Psoas muscle (tissue), 8 donors: ENCODE data around the gene SORBS1. TPM values are rescaled to one million over a fixed set of nuclear protein-coding genes. Genes with fewer than 3 reads are reported as not detected.

Experiments used
- ATAC-seq, 4 donors: fragments of 200-7000 bp; cut with Tn5 transposase; one replicate each; pipeline ENCODE4 v1.9.1; 2020; ENCODE audit warnings: moderate library complexity in 3 of 4, mild to moderate bottlenecking in 2 of 4
- DNase-seq, 2 donors: peaks; one replicate each; pipeline ENCODE4 v3.0.0-alpha.2; 2020
- H3K27ac ChIP-seq: fragments of 200-600 bp; one replicate; pipeline ENCODE4 v1.8.0; 2022
- H3K27me3 ChIP-seq, 3 donors: fragments of 200-600 bp in 1 of 3; one replicate each; pipeline versions ENCODE4 v1.6.1 to v1.8.0; 2013 to 2022; ENCODE audit warnings: low read length in 2 of 3, mild to moderate bottlenecking in 2 of 3, moderate library complexity in 1 of 3; ENCODE audit not compliant: insufficient read depth in 3 of 3
- H3K36me3 ChIP-seq, 2 donors: fragments of 200-600 bp in 1 of 2; one replicate each; pipeline versions ENCODE4 v1.6.1 to v1.8.0; 2013 to 2022; ENCODE audit warnings: low read depth in 1 of 2, mild to moderate bottlenecking in 1 of 2, moderate library complexity in 1 of 2; ENCODE audit not compliant: insufficient read depth in 1 of 2
- H3K4me1 ChIP-seq: fragments of 200-600 bp; one replicate; pipeline ENCODE4 v1.8.0; 2022
- H3K4me3 ChIP-seq: fragments of 200-600 bp; one replicate; pipeline ENCODE4 v1.8.0; 2022; ENCODE audit warnings: mild to moderate bottlenecking
- H3K9me3 ChIP-seq: fragments of 200-600 bp; one replicate; pipeline ENCODE4 v1.8.0; 2022
- WGBS, 3 donors: extraction: QIAGEN DNeasy Blood & Tissue Kit; methylation state at CpG; one replicate each; pipeline versions ENCODE4 v1.1.6 to v1.1.7; 2013; 5-methylcytosine and 5-hydroxymethylcytosine counted together
- intact Hi-C, 2 donors: fragments of 100-400 bp; cut with DNase I; formaldehyde crosslinking; loops; one replicate each; pipeline versions ENCODE4 v1.11.0 to v1.14.2; 2022
- polyA plus RNA-seq, 3 donors: library from polyadenylated mRNA; stranded (reverse); fragments of 200-250 nt; gene quantifications; one replicate each; pipeline ENCODE4 v1.2.3, GENCODE V29; 2013
- total RNA-seq, 4 donors: library from RNA; stranded (reverse); fragmentation: NEBNext Ultra II Directional in 2 of 4; extraction: Animal tissue kit (Norgen Biotek cat#: 25700) in 2 of 4; gene quantifications; one replicate each; pipeline versions ENCODE4 v1.2.1 to v1.2.4, GENCODE V29; 2021 to 2023
- TF ChIP-seq, protein P1 (sequence below): fragments of 200-600 bp; IDR thresholded peaks from one replicate; pipeline ENCODE4 v1.8.0; 2022; ENCODE audit warnings: antibody characterized with exemption
- donor health status: healthy with polysubstance abuse.
- donor health status: DM: no; HTN: no; CAD: no; lungs with moderate emphysema.
- donor health status: Bipolar disorder and iron deficiency.
- donor health status: healthy.
- donor health status: DM: yes; HTN: yes; CAD: no.
- donor health status: DM: no; HTN: no; CAD: no.
- donor health status: DM: no; HTN: no; CAD: no.
- donor health status: DM: yes; HTN: yes; CAD: no.

SORBS1 gene
- total and polyA plus RNA-seq, 7 donors: 17.3 to 306 (median 145) TPM

DNA sequence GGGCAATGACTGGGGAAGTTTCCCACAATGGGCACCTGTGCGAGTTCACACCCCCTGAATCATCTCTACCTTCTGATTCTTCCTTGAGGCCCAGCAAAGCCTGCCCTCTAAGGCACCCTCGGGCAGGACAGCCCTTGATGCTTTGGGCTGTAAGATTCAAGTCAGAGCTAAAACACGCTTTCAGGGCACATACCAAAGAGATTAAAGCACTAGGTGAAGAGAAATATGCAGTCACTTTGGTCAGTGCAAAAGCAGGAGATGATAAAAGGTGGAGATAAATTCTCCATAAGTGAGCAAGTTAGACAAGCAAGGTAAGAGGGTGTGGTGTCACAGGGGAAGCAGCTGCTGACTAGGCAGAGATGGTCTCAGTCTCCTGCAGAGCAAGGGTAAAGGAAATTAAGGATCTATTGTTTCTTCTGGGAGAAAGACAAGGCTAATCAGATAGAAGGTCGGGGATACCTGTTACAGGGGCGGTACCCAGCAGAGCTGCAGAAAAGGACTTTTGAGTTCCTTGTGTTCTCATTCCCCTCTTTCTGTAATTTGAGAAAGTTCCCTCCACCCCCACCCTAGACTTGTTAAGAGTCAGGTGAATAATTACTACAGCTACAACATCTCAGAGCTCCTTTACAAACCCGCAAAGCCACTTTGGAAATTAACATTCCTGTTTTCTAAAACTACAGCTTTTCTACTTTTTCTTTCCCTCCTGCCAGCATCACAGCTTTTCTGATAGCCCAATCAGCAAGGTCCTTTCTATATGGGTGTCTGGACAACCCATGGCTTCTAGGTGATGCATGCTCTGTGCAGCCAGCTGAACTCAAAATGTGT, 296.7 kb downstream of the SORBS1 start:
- WGBS, 3 donors: 68 to 75% (median 68%) methylated on average over 6 of the region's 6 CpGs
- DNase-seq (no peak), ATAC-seq (no peak)
- Histone ChIP-seq H3K27me3 (no peaks in the 10 kb centered on the region), H3K9me3 (no peaks in the 10 kb centered on the region), H3K4me3 (no peak overlapping the region), H3K4me1 (peaks cover 24% of the 10 kb centered on the region), H3K36me3 (peaks cover 0 to 61% of the 10 kb centered on the region in 2 donors), H3K27ac (no peak overlapping the region)
- TF ChIP-seq, protein P1, sequence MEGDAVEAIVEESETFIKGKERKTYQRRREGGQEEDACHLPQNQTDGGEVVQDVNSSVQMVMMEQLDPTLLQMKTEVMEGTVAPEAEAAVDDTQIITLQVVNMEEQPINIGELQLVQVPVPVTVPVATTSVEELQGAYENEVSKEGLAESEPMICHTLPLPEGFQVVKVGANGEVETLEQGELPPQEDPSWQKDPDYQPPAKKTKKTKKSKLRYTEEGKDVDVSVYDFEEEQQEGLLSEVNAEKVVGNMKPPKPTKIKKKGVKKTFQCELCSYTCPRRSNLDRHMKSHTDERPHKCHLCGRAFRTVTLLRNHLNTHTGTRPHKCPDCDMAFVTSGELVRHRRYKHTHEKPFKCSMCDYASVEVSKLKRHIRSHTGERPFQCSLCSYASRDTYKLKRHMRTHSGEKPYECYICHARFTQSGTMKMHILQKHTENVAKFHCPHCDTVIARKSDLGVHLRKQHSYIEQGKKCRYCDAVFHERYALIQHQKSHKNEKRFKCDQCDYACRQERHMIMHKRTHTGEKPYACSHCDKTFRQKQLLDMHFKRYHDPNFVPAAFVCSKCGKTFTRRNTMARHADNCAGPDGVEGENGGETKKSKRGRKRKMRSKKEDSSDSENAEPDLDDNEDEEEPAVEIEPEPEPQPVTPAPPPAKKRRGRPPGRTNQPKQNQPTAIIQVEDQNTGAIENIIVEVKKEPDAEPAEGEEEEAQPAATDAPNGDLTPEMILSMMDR: no peak
- intact Hi-C loops: no loop called here

DNA sequence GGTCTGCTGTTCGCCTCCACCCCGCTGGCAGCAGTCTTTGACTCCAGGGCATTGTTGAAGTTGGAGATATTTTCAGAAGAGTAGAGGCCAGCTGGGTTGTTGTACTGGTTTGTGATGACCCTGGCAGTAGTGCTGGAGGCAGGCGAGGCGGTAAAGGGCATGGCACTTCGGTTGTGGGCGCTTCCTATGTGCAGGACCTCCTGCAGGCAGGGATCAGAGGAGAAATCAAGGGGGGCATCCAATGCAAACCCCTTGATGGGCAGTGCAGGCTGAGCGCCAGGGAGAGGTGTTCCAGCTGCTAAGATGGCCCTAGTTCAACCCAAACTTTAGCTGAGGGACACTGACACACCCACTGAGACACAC, 297.3 kb downstream of the SORBS1 start:
- TF ChIP-seq, protein P1: no peak
- H3K9me3 ChIP-seq: no peaks in the 10 kb centered on the region
- ATAC-seq (no peak), DNase-seq (no peak)
- H3K27ac ChIP-seq: no peak overlapping the region
- no peak overlapping the region for H3K4me3 ChIP-seq
- WGBS, 3 donors: 74 to 85% (median 77%) methylated on average over 7 of the region's 7 CpGs
- peaks cover 0 to 65% of the 10 kb centered on the region in 2 donors for H3K36me3 ChIP-seq
- peaks cover 24% of the 10 kb centered on the region for H3K4me1 ChIP-seq
- no peaks in the 10 kb centered on the region for H3K27me3 ChIP-seq
- intact Hi-C loops: no loop called here

DNA sequence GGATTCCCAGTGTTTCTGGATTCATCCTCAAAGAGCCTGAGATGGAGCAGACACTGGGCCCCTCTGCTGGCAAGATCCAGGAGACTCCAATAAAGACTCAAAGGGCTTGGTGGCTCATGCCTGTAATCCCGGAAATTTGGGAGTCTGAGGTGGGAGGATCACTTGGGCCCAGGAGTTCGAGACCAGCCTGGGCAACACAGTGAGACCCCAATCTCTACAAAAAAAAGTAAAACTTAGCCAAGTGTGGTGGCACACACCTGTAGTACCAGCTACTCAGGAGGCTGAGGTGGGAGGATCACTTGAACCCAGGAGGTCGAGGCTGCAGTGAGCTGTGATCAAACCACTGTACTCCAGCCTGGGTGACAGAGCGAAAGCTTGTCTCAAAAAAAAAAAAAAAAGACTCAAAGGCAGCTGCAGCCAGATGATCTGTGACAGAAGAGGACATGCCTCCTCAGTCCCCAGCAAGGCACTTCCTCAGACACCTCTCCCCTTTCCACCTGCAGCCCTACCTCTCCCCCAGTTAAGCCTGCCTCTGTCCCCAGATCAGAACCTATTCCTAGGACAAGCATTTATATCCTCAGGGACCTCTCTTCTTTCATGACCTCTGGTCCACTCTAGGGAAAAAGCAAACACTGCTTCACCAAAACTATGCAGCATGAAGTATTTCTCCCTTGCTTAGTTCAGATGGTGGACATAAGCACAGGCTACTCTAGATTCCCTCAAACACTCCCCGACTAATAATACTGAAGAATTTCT, 298.2 kb downstream of the SORBS1 start:
- intact Hi-C loops: no loop called here
- Histone ChIP-seq H3K27ac (no peak overlapping the region), H3K9me3 (no peaks in the 10 kb centered on the region), H3K36me3 (peaks cover 0 to 71% of the 10 kb centered on the region in 2 donors), H3K4me3 (no peak overlapping the region), H3K4me1 (peaks cover 20% of the 10 kb centered on the region), H3K27me3 (no peaks in the 10 kb centered on the region)
- WGBS, 3 donors: 60 to 75% (median 61%) methylated on average over 5 of the region's 5 CpGs
- TF ChIP-seq, protein P1: no peak
- DNase-seq: no peak
- peak in 1 of 4 donors; percentile 13 for ATAC-seq

DNA sequence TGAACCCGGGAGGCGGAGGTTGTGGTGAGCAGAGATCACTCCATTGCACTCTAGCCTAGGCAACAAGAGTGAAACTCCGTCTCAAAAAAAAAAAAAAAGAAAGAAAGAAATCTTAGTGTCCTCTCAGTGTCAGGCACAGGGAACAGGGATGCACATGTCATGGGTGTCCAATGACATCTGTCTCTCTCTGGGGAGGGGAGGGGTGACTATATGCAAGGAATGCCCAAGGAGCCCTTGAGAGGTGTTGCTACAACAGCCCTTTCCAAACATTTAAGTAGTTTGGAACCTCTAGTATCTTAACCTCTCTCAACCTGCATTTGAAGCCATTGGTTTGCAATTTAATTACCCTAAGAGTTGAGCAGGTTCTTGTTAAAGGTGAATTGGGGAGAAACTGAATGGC, 299.2 kb downstream of the SORBS1 start:
- peak overlapping the region; percentile 60 for H3K27ac ChIP-seq
- H3K4me3 ChIP-seq: no peak overlapping the region
- ATAC-seq (peak; percentile 45 to 77 (median 76)), DNase-seq (no peak)
- intact Hi-C loops: no loop called here
- H3K27me3 ChIP-seq: no peaks in the 10 kb centered on the region
- peaks cover 0 to 73% of the 10 kb centered on the region in 2 donors for H3K36me3 ChIP-seq
- H3K9me3 ChIP-seq: no peaks in the 10 kb centered on the region
- 82 to 87% (median 83%) methylated on average over 3 of the region's 3 CpGs for WGBS, 3 donors
- H3K4me1 ChIP-seq: peaks cover 16% of the 10 kb centered on the region
- TF ChIP-seq, protein P1: no peak

Other genes with a start within 250 kb of the SORBS1 start
- gene ALDH18A1, start 95.3 kb upstream of the SORBS1 start, total RNA-seq: 10 to 100 TPM in 1 of 4 donors, 1 to 10 TPM in 3; 5.7 to 18.1 (median 8.7) TPM
- 1 to 10 TPM; 2.4 to 4.5 (median 4.5) TPM for gene ALDH18A1, start 95.3 kb upstream of the SORBS1 start, polyA plus RNA-seq
- gene TCTN3, start 132.6 kb upstream of the SORBS1 start, total RNA-seq: 10 to 100 TPM in 1 of 4 donors, 1 to 10 TPM in 3; 6.0 to 10.2 (median 9.3) TPM
- 10 to 100 TPM in 2 of 3 donors, 1 to 10 TPM in 1; 7.5 to 14.2 (median 10.4) TPM for gene TCTN3, start 132.6 kb upstream of the SORBS1 start, polyA plus RNA-seq
- 1 to 10 TPM; 1.6 to 3.9 (median 3.3) TPM for gene ENTPD1, start 194.8 kb upstream of the SORBS1 start, total RNA-seq
- 1 to 10 TPM; 1.4 to 1.7 (median 1.6) TPM for gene ENTPD1, start 194.8 kb upstream of the SORBS1 start, polyA plus RNA-seq